ENCODE data around the gene TMEM9B.

- TF ChIP-seq EZH2 (IDR thresholded peaks at IDR 0.05; ENCODE audit: borderline replicate concordance, insufficient read depth, low read depth, low read length, poor library complexity, severe bottlenecking) (no peak), CTCF (IDR thresholded peaks at IDR 0.05) (no peak)
These were observed 2.9 kb upstream of the TMEM9B start for GRCh38 chr11:8967184-8967583.

All from B cell (primary cell).